Sigmoid colon (tissue), 7 donors: ENCODE results near the gene RAP2B. TPM values are rescaled to one million over a fixed set of nuclear protein-coding genes. Genes with fewer than 3 reads are reported as not detected.
"Not testable (repeated sequence)": the region's sequence is repeated elsewhere in the genome, so short reads cannot be mapped to it uniquely, and the experiment has no call there.

Experiments used
- DNase-seq: peaks from one replicate; pipeline ENCODE4 v3.0.0-alpha.2; 2019
- H3K27ac ChIP-seq, 4 donors: fragments of 200-600 bp; sonication (generic); one replicate each; pipeline ENCODE4 v1.5.1; 2016 to 2019; ENCODE audit warnings: mild to moderate bottlenecking in 1 of 4
- H3K27me3 ChIP-seq, 3 donors: fragments of 200-600 bp; sonication (generic); one replicate each; pipeline ENCODE4 v1.5.1; 2019; ENCODE audit warnings: mild to moderate bottlenecking in 1 of 3
- H3K36me3 ChIP-seq, 4 donors: fragments of 200-600 bp; sonication (generic); one replicate each; pipeline ENCODE4 v1.5.1; 2016 to 2019
- H3K4me1 ChIP-seq, 4 donors: fragments of 200-600 bp; sonication (generic); one replicate each; pipeline ENCODE4 v1.5.1; 2017 to 2019
- H3K4me3 ChIP-seq, 4 donors: fragments of 200-600 bp; sonication (generic); one replicate each; pipeline ENCODE4 v1.5.1; 2017 to 2019; ENCODE audit warnings: mild to moderate bottlenecking in 2 of 4, moderate library complexity in 1 of 4
- H3K9me3 ChIP-seq, 4 donors: fragments of 200-600 bp in 3 of 4; sonication (generic) in 3 of 4; one replicate each; pipeline versions ENCODE4 v1.5.1 to v1.6.1; 2013 to 2019
- CTCF ChIP-seq, 4 experiments: fragments of 450-650 bp in 3 of 4; fragments of 200-600 bp in 1 of 4; IDR thresholded peaks; one replicate each; pipeline ENCODE4 v1.5.1; 2016 to 2019; ENCODE audit warnings: antibody characterized with exemption in 4 of 4, mild to moderate bottlenecking in 3 of 4, moderate library complexity in 2 of 4
- EP300 ChIP-seq, 4 donors: sonication (generic); formaldehyde crosslinking; IDR thresholded peaks; one replicate each; pipeline ENCODE4 v1.6.1; 2017; ENCODE audit warnings: antibody characterized with exemption in 4 of 4
- POLR2A ChIP-seq, 2 donors: fragments of 450-650 bp; IDR thresholded peaks; one replicate each; pipeline ENCODE4 v1.6.1; 2016; ENCODE audit warnings: antibody characterized with exemption in 2 of 2, mild to moderate bottlenecking in 2 of 2, moderate library complexity in 2 of 2
- POLR2AphosphoS5 ChIP-seq, 4 donors: sonication (generic); formaldehyde crosslinking; IDR thresholded peaks; one replicate each; pipeline ENCODE4 v1.6.1; 2017; ENCODE audit warnings: antibody characterized with exemption in 4 of 4
- WGBS, 2 donors: extraction: QIAGEN DNeasy Blood & Tissue Kit; methylation state at CpG; one replicate each; pipeline ENCODE4 v1.1.7; 2013; 5-methylcytosine and 5-hydroxymethylcytosine counted together
- intact Hi-C: fragments of 100-400 bp; cut with DNase I; formaldehyde crosslinking; loops from one replicate; pipeline ENCODE4 v1.15.1; 2023
- polyA plus RNA-seq, 3 donors: library from polyadenylated mRNA; stranded (reverse); fragments of 200-250 nt; gene quantifications; one replicate each; pipeline ENCODE4 v1.2.3, GENCODE V29; 2013
- total RNA-seq, 4 donors: library from RNA; depleted of rRNA; stranded (reverse); fragments of >200 nt; gene quantifications; one replicate each; pipeline ENCODE4 v1.1.0, GENCODE V29; 2016
- donor health status: healthy with polysubstance abuse.
- donor health status: Bipolar disorder and iron deficiency.
- donor health status: healthy.

RAP2B gene
- total RNA-seq, result 1 to 10 TPM; 8.6 to 9.4 (median 9.0) TPM
- 1 to 10 TPM; 4.8 to 6.2 (median 6.1) TPM for polyA plus RNA-seq

- intact Hi-C loops, result loop anchor here (2.0 to 5.0 kb wide), 3 partner anchors 109 to 605 kb away; no protein-coding TSS in a partner anchor
These were observed at the start of gene RAP2B for GRCh38 chr3:153161714-153162512. Gene RAP2B (plus strand): TSS chr3:153162226. CDS start chr3:153162694, 468 bp downstream.

GRCh38 chr3:153113541-153113940, 48.5 kb upstream of the RAP2B start:
- TF ChIP-seq CTCF (IDR thresholded peaks at IDR 0.05) (no peak), EP300 (IDR thresholded peaks at IDR 0.05) (no peak), POLR2AphosphoS5 (IDR thresholded peaks at IDR 0.05) (no peak), POLR2A (IDR thresholded peaks at IDR 0.05) (no peak)
- intact Hi-C loops, result no loop called here
- no peaks in the 10 kb centered on the region for H3K36me3 ChIP-seq
- 23 to 88% methylated on average over 4 of the region's 4 CpGs for WGBS, 2 donors
- no peaks in the 10 kb centered on the region for H3K27me3 ChIP-seq
- no peak overlapping the region for H3K4me3 ChIP-seq
- H3K27ac ChIP-seq, result no peak overlapping the region
- no peaks in the 10 kb centered on the region for H3K9me3 ChIP-seq
- DNase-seq, result no peak
- no peaks in the 10 kb centered on the region for H3K4me1 ChIP-seq

More at GRCh38 chr3:153161714-153162512, at the start of gene RAP2B:
- H3K4me1 ChIP-seq, result peaks cover 3 to 39% (median 30%) of the 10 kb centered on the region in 4 donors
- no peaks in the 10 kb centered on the region for H3K27me3 ChIP-seq
- WGBS, 2 donors, result 0% methylated on average over 91 of the region's 91 CpGs
- H3K9me3 ChIP-seq, result no peaks in the 10 kb centered on the region
- H3K27ac ChIP-seq, result peak within 1 kb of the TSS; percentile 91 to 98 (median 95)
- H3K4me3 ChIP-seq, result peak within 1 kb of the TSS; percentile 62 to 90 (median 79)
- no peaks in the 10 kb centered on the region for H3K36me3 ChIP-seq
- DNase-seq, result peak; percentile 98
- TF ChIP-seq CTCF (IDR thresholded peaks at IDR 0.05) (no peak), POLR2AphosphoS5 (IDR thresholded peaks at IDR 0.05) (peak; percentile 91 to 99 (median 94)), POLR2A (IDR thresholded peaks at IDR 0.05) (peak; percentile 73 to 79)

GRCh38 chr3:153114270-153114669, 47.8 kb upstream of the RAP2B start:
- H3K4me1 ChIP-seq, intact Hi-C loops, H3K4me3 ChIP-seq, H3K27me3 ChIP-seq, H3K27ac ChIP-seq, H3K9me3 ChIP-seq, H3K36me3 ChIP-seq, DNase-seq: not testable (repeated sequence)
- WGBS, 2 donors, result 95 to 96% methylated on average over 3 of the region's 3 CpGs

DNA sequence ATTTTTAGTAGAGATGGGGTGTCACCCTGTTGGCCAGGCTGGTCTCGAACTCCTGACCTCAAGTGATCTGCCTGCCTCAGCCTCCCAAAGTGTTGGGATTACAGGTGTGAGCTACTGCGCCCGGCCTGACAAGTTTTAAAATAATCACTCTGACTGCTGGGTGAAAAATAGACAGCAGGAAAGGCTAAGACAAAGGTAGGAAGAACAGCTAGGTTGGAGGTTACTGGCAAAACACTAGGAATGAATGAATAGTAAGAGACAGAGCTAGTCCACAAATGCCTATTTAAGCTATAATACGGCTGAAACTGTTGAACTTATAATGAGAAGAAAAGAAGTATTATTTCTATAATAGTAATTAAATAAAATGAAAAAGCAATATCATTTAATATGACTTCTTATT, 46.7 kb upstream of the RAP2B start:
- no peaks in the 10 kb centered on the region for H3K36me3 ChIP-seq
- H3K4me1 ChIP-seq, result no peaks in the 10 kb centered on the region
- TF ChIP-seq EP300 (IDR thresholded peaks at IDR 0.05) (no peak), POLR2AphosphoS5 (IDR thresholded peaks at IDR 0.05) (no peak), CTCF (IDR thresholded peaks at IDR 0.05) (no peak), POLR2A (IDR thresholded peaks at IDR 0.05) (no peak)
- no peaks in the 10 kb centered on the region for H3K9me3 ChIP-seq
- intact Hi-C loops, result no loop called here
- H3K4me3 ChIP-seq, result no peak overlapping the region
- DNase-seq, result no peak
- no peak overlapping the region for H3K27ac ChIP-seq
- H3K27me3 ChIP-seq, result no peaks in the 10 kb centered on the region
- WGBS, 2 donors, result 93 to 96% methylated on average over 4 of the region's 4 CpGs

GRCh38 chr3:153127788-153128187, 34.2 kb upstream of the RAP2B start:
- DNase-seq, result no peak
- no peak for TF ChIP-seq EP300 (IDR thresholded peaks at IDR 0.05)
- TF ChIP-seq POLR2AphosphoS5 (IDR thresholded peaks at IDR 0.05), result no peak
- TF ChIP-seq CTCF (IDR thresholded peaks at IDR 0.05), result no peak
- TF ChIP-seq POLR2A (IDR thresholded peaks at IDR 0.05), result no peak

More at GRCh38 chr3:153127788-153128187, 34.2 kb upstream of the RAP2B start:
- Histone ChIP-seq H3K9me3 (no peaks in the 10 kb centered on the region), H3K4me1 (no peaks in the 10 kb centered on the region), H3K36me3 (no peaks in the 10 kb centered on the region), H3K27ac (no peak overlapping the region), H3K27me3 (no peaks in the 10 kb centered on the region), H3K4me3 (no peak overlapping the region)
- WGBS, 2 donors, result 84 to 92% methylated on average over 1 of the region's 1 CpG
- intact Hi-C loops, result no loop called here
